SK-N-SH treated with all-trans-retinoic acid at 6 μM for 48 hours (cell line): Measurements from ENCODE around the gene NOS3.

Experiments used
- BACH2 ChIP-seq: fragments of 250-450 bp; sonication (Bioruptor Pico); IDR thresholded peaks from 2 replicates; pipeline ENCODE4 v1.9.0; 2021; ENCODE audit warnings: mild to moderate bottlenecking, borderline replicate concordance
- PPARA ChIP-seq: fragments of 250-450 bp; sonication (Bioruptor Pico); IDR thresholded peaks from 2 replicates; pipeline ENCODE4 v1.5.0; 2020; ENCODE audit warnings: mild to moderate bottlenecking, borderline replicate concordance
- RARB ChIP-seq: fragments of 250-450 bp; sonication (Bioruptor Pico); IDR thresholded peaks from 2 replicates; pipeline ENCODE4 v1.8.0; 2021; ENCODE audit warnings: mild to moderate bottlenecking, moderate library complexity
- ZNF565 ChIP-seq: fragments of 450-650 bp; formaldehyde crosslinking; conservative IDR thresholded peaks from 2 replicates; pipeline ENCODE4 v1.5.0; 2020; ENCODE audit warnings: low read depth, mild to moderate bottlenecking, moderate library complexity
- TF ChIP-seq, protein P1 (sequence below): fragments of 250-450 bp; sonication (Bioruptor Pico); IDR thresholded peaks from 2 replicates; pipeline ENCODE4 v1.8.0; 2020; ENCODE audit warnings: mild to moderate bottlenecking, moderate library complexity, borderline replicate concordance
- TF ChIP-seq, protein P2 (sequence below): fragments of 250-450 bp; sonication (Bioruptor Pico); IDR thresholded peaks from 2 replicates; pipeline ENCODE4 v1.5.1; 2020; ENCODE audit warnings: low read depth, mild to moderate bottlenecking, moderate library complexity
- TF ChIP-seq, protein P3 (sequence below): fragments of 250-450 bp; sonication (Bioruptor Pico); IDR thresholded peaks from 2 replicates; pipeline ENCODE4 v1.5.0; 2020; ENCODE audit warnings: mild to moderate bottlenecking, moderate library complexity

DNA sequence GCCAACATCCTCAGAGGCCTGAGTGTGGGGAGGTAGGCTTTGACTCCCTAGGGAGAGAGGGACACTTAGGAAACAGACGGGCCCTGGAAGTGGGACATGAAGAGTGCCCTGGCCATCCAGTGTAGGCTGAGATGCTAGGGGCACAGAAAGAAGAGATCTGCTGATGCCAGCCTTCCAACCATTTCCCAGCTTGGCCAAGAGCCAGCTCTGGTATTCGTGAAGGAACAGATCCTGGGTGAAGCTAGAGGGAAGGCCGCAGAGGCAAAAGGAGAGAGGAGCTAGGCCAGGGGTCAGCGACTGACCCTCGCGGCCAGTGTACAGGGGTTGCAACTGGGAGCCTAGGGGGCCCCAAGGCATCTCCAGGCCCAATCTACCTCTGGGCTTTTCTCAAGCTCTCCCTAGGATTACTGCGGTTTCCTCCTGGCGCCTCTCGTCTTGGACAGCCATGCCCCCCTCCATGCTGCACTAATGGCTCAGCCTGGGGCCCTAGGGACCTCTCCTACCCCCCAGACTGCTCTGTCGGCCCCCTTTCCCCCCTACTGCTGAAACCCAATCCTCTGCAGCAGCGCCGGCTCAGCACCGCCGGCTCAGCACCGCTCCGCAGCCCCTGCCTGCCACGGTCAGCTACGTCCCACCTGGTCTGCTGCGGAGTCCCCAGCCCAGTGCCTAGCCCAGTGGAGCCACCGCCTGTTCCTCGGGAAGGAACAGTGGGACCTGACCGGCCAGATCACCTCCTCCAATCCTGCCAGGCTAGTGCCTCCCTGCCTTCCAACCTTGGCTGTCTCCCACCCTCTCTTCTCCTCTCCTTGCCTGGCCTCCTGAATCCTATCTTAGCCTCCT, 57.4 kb downstream of the NOS3 start, which contains the start of gene ASIC3:
- TF ChIP-seq, protein P1, sequence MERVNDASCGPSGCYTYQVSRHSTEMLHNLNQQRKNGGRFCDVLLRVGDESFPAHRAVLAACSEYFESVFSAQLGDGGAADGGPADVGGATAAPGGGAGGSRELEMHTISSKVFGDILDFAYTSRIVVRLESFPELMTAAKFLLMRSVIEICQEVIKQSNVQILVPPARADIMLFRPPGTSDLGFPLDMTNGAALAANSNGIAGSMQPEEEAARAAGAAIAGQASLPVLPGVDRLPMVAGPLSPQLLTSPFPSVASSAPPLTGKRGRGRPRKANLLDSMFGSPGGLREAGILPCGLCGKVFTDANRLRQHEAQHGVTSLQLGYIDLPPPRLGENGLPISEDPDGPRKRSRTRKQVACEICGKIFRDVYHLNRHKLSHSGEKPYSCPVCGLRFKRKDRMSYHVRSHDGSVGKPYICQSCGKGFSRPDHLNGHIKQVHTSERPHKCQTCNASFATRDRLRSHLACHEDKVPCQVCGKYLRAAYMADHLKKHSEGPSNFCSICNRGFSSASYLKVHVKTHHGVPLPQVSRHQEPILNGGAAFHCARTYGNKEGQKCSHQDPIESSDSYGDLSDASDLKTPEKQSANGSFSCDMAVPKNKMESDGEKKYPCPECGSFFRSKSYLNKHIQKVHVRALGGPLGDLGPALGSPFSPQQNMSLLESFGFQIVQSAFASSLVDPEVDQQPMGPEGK (CRISPR knock-in tag) = no peak
- TF ChIP-seq PPARA = no peak
- TF ChIP-seq, protein P2, sequence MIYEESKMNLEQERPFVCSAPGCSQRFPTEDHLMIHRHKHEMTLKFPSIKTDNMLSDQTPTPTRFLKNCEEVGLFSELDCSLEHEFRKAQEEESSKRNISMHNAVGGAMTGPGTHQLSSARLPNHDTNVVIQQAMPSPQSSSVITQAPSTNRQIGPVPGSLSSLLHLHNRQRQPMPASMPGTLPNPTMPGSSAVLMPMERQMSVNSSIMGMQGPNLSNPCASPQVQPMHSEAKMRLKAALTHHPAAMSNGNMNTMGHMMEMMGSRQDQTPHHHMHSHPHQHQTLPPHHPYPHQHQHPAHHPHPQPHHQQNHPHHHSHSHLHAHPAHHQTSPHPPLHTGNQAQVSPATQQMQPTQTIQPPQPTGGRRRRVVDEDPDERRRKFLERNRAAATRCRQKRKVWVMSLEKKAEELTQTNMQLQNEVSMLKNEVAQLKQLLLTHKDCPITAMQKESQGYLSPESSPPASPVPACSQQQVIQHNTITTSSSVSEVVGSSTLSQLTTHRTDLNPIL (CRISPR knock-in tag) = no peak
- TF ChIP-seq RARB (CRISPR knock-in tag) = no peak
- no peak for TF ChIP-seq ZNF565 (CRISPR knock-in tag)
- TF ChIP-seq, protein P3, sequence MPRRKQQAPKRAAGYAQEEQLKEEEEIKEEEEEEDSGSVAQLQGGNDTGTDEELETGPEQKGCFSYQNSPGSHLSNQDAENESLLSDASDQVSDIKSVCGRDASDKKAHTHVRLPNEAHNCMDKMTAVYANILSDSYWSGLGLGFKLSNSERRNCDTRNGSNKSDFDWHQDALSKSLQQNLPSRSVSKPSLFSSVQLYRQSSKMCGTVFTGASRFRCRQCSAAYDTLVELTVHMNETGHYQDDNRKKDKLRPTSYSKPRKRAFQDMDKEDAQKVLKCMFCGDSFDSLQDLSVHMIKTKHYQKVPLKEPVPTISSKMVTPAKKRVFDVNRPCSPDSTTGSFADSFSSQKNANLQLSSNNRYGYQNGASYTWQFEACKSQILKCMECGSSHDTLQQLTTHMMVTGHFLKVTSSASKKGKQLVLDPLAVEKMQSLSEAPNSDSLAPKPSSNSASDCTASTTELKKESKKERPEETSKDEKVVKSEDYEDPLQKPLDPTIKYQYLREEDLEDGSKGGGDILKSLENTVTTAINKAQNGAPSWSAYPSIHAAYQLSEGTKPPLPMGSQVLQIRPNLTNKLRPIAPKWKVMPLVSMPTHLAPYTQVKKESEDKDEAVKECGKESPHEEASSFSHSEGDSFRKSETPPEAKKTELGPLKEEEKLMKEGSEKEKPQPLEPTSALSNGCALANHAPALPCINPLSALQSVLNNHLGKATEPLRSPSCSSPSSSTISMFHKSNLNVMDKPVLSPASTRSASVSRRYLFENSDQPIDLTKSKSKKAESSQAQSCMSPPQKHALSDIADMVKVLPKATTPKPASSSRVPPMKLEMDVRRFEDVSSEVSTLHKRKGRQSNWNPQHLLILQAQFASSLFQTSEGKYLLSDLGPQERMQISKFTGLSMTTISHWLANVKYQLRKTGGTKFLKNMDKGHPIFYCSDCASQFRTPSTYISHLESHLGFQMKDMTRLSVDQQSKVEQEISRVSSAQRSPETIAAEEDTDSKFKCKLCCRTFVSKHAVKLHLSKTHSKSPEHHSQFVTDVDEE (CRISPR knock-in tag) = no peak
- TF ChIP-seq BACH2 (CRISPR knock-in tag) = no peak
